Activated CD4-positive, CD25-positive, alpha-beta regulatory T cell treated with anti-CD3 and anti-CD28 coated beads, Interleukin-2, amount 50 U/mL, for 16 hours (primary cell): ENCODE results near the gene CENPF.
"Not testable (repeated sequence)": the region's sequence is repeated elsewhere in the genome, so short reads cannot be mapped to it uniquely, and the experiment has no call there.

ENCODE experiments used
- DNase-seq: peaks from one replicate; pipeline ENCODE4 v3.0.0-alpha.2; 2020; ENCODE audit warnings: low read depth, low spot score

The CENPF gene

GRCh38 chr1:214602764-214603657 is at the start of gene CENPF:
TSS of gene CENPF (plus strand) at chr1:214603195. CDS start at chr1:214613755, 10,560 bp downstream.
- peak; percentile 86 for DNase-seq

GRCh38 chr1:214557952-214558735 is 44.9 kb upstream of the CENPF start:
- no peak for DNase-seq

GRCh38 chr1:214563881-214564280 is 39.1 kb upstream of the CENPF start:
- no peak for DNase-seq

GRCh38 chr1:214565310-214565709 is 37.7 kb upstream of the CENPF start:
- DNase-seq: no peak

GRCh38 chr1:214566158-214567104 is 36.6 kb upstream of the CENPF start:
- no peak for DNase-seq

GRCh38 chr1:214567481-214567980 is 35.5 kb upstream of the CENPF start:
- DNase-seq: no peak

GRCh38 chr1:214568328-214568727 is 34.7 kb upstream of the CENPF start:
- DNase-seq: no peak

GRCh38 chr1:214569357-214570004 is 33.5 kb upstream of the CENPF start:
- no peak for DNase-seq

GRCh38 chr1:214570442-214570841 is 32.6 kb upstream of the CENPF start:
- DNase-seq: no peak

GRCh38 chr1:214571281-214571680 is 31.7 kb upstream of the CENPF start:
- no peak for DNase-seq

GRCh38 chr1:214573386-214574318 is 29.3 kb upstream of the CENPF start:
- DNase-seq: no peak

GRCh38 chr1:214574598-214575411 is 28.2 kb upstream of the CENPF start:
- no peak for DNase-seq

- not testable (repeated sequence) for DNase-seq
These were observed 26.9 kb upstream of the CENPF start for GRCh38 chr1:214576120-214576519.

- DNase-seq: no peak
These were observed 23.8 kb upstream of the CENPF start for GRCh38 chr1:214579183-214579582.

- no peak for DNase-seq
These were observed 21.2 kb upstream of the CENPF start for GRCh38 chr1:214581785-214582184.

GRCh38 chr1:214582289-214582891 is 20.6 kb upstream of the CENPF start:
- no peak for DNase-seq

- no peak for DNase-seq
These were observed 19.9 kb upstream of the CENPF start for GRCh38 chr1:214583113-214583512.

- no peak for DNase-seq
These were observed 19.0 kb upstream of the CENPF start for GRCh38 chr1:214583824-214584554.
